Calu3 (cell line): ENCODE results near the gene PIK3CA. TPM values are rescaled to one million over a fixed set of nuclear protein-coding genes. Genes with fewer than 3 reads are reported as not detected.
"Not testable (repeated sequence)": the region's sequence is repeated elsewhere in the genome, so short reads cannot be mapped to it uniquely, and the experiment has no call there.

Experiments used
- BruUV-seq: library from RNA; stranded (reverse); fragments of 400-500 nt; replicated peaks from 2 replicates; lab custom pipeline; 2021; lab: Mats Ljungman, UMichigan
- CTCF ChIA-PET: fragments of 300-600 bp; sonication (Branson Sonifier 250); formaldehyde crosslinking; loops from one replicate; lab custom pipeline; 2022; ENCODE audit warnings: antibody characterized with exemption; lab: Charles Lee
- DNase-seq: peaks from one replicate; pipeline ENCODE4 v3.0.0; 2022
- H3K27ac Mint-ChIP-seq: one replicate; pipeline ENCODE4 v1.8.0; 2022; ENCODE audit warnings: mixed read lengths; ENCODE audit not compliant: unreplicated experiment
- H3K27me3 Mint-ChIP-seq: one replicate; pipeline ENCODE4 v1.8.0; 2022; ENCODE audit warnings: mixed read lengths; ENCODE audit not compliant: unreplicated experiment
- H3K36me3 Mint-ChIP-seq: one replicate; pipeline ENCODE4 v1.8.0; 2022; ENCODE audit warnings: mild to moderate bottlenecking, moderate library complexity, mixed read lengths; ENCODE audit not compliant: insufficient read depth, unreplicated experiment
- H3K4me1 Mint-ChIP-seq: one replicate; pipeline ENCODE4 v1.8.0; 2022; ENCODE audit warnings: mild to moderate bottlenecking, low read depth, mixed read lengths; ENCODE audit not compliant: unreplicated experiment
- H3K4me3 Mint-ChIP-seq: one replicate; pipeline ENCODE4 v1.8.0; 2022; ENCODE audit warnings: mild to moderate bottlenecking, low read depth, moderate library complexity, mixed read lengths; ENCODE audit not compliant: unreplicated experiment
- H3K9me3 Mint-ChIP-seq: one replicate; pipeline ENCODE4 v1.8.0; 2022; ENCODE audit warnings: low read depth, mixed read lengths; ENCODE audit not compliant: unreplicated experiment
- CTCF ChIP-seq: fragments of 200-600 bp; IDR thresholded peaks from one replicate; pipeline ENCODE4 v1.8.0; 2022; ENCODE audit warnings: antibody characterized with exemption; ENCODE audit not compliant: unreplicated experiment
- intact Hi-C: fragments of 100-400 bp; cut with micrococcal nuclease; formaldehyde crosslinking; loops from one replicate; pipeline ENCODE4 v1.10.0; 2022; ENCODE audit not compliant: unreplicated experiment
- total RNA-seq: library from RNA; stranded (reverse); gene quantifications from 2 replicates; pipeline ENCODE4 v1.2.3, GENCODE V29; 2022

Gene PIK3CA
- total RNA-seq, 1 experiment from 2014 or later: 28.8 TPM

GRCh38 chr3:179200790-179201189 lies 52.6 kb downstream of the PIK3CA start:
- H3K4me3 Mint-ChIP-seq: no peak overlapping the region
- intact Hi-C loops: no loop called here
- BruUV-seq: no TSS peak
- no peak for TF ChIP-seq CTCF
- no peak overlapping the region for H3K27ac Mint-ChIP-seq
- DNase-seq: no peak
- H3K36me3 Mint-ChIP-seq: peaks cover 6% of the 10 kb centered on the region
- CTCF ChIA-PET: no interaction called here
- H3K27me3 Mint-ChIP-seq: no peaks in the 10 kb centered on the region
- no peaks in the 10 kb centered on the region for H3K4me1 Mint-ChIP-seq
- H3K9me3 Mint-ChIP-seq: no peaks in the 10 kb centered on the region

- H3K9me3 Mint-ChIP-seq, BruUV-seq, CTCF ChIA-PET, intact Hi-C loops, DNase-seq, H3K36me3 Mint-ChIP-seq, H3K27ac Mint-ChIP-seq, H3K4me1 Mint-ChIP-seq, H3K27me3 Mint-ChIP-seq, H3K4me3 Mint-ChIP-seq: not testable (repeated sequence)
These were observed 67.4 kb downstream of the PIK3CA start for GRCh38 chr3:179215550-179215949.

GRCh38 chr3:179218213-179218612 lies 70.1 kb downstream of the PIK3CA start:
- H3K36me3 Mint-ChIP-seq, H3K9me3 Mint-ChIP-seq, BruUV-seq, H3K4me1 Mint-ChIP-seq, DNase-seq, H3K27me3 Mint-ChIP-seq, intact Hi-C loops, H3K27ac Mint-ChIP-seq, H3K4me3 Mint-ChIP-seq, CTCF ChIA-PET: not testable (repeated sequence)

GRCh38 chr3:179223548-179223947 lies 75.4 kb downstream of the PIK3CA start:
- Mint-ChIP-seq H3K4me3 (no peak overlapping the region), H3K4me1 (no peaks in the 10 kb centered on the region), H3K27me3 (no peaks in the 10 kb centered on the region), H3K36me3 (no peaks in the 10 kb centered on the region), H3K9me3 (no peaks in the 10 kb centered on the region), H3K27ac (no peak overlapping the region)
- no peak for TF ChIP-seq CTCF
- intact Hi-C loops: no loop called here
- no TSS peak for BruUV-seq
- CTCF ChIA-PET: no interaction called here
- no peak for DNase-seq

GRCh38 chr3:179224584-179224983 lies 76.4 kb downstream of the PIK3CA start:
- Mint-ChIP-seq H3K4me1 (no peaks in the 10 kb centered on the region), H3K4me3 (no peak overlapping the region), H3K9me3 (no peaks in the 10 kb centered on the region), H3K27me3 (no peaks in the 10 kb centered on the region), H3K36me3 (no peaks in the 10 kb centered on the region), H3K27ac (no peak overlapping the region)
- intact Hi-C loops: no loop called here
- no peak for DNase-seq
- TF ChIP-seq CTCF: no peak
- BruUV-seq: no TSS peak
- CTCF ChIA-PET: interaction anchor here (0.6 kb wide), 1 partner anchor 35 kb away, joined by 3 read pairs; no protein-coding TSS in a partner anchor
